Measurements from ENCODE around the gene PTPRC.

PTPRC gene

GRCh38 chr1:198701250-198701649 lies 62.4 kb downstream of the PTPRC start:
- H3K4ac ChIP-seq (ENCODE audit: low read depth, low read length) = no peak overlapping the region

GRCh38 chr1:198701766-198702539 lies 63.1 kb downstream of the PTPRC start:
- no peak for DNase-seq
- Histone ChIP-seq H3K14ac (ENCODE audit: low read length) (no peak overlapping the region), H3K4me3 (ENCODE audit: low read depth, low read length) (no peak overlapping the region), H3K18ac (ENCODE audit: low read length) (no peak overlapping the region), H3K79me1 (ENCODE audit: low read length) (no peaks in the 10 kb centered on the region), H2BK120ac (ENCODE audit: insufficient read depth, low read length, poor library complexity) (no peak overlapping the region), H4K8ac (ENCODE audit: low read depth, low read length) (no peak overlapping the region), H3K9ac (ENCODE audit: low read length) (no peak overlapping the region), H4K91ac (ENCODE audit: low read depth, low read length) (no peak overlapping the region), H3K4ac (ENCODE audit: low read depth, low read length) (no peak overlapping the region), H2AFZ (ENCODE audit: insufficient read depth, low read length, poor library complexity) (no peak overlapping the region), H3K27ac (ENCODE audit: low read depth, low read length) (no peak overlapping the region), H2AK5ac (ENCODE audit: low read length) (no peak overlapping the region), H4K12ac (ENCODE audit: low read depth, low read length) (no peak overlapping the region), H2BK5ac (ENCODE audit: low read depth, low read length, poor library complexity) (no peak overlapping the region), H3K9me3 (ENCODE audit: insufficient read depth, low read depth, low read length) (no peaks in the 10 kb centered on the region), H2BK12ac (ENCODE audit: low read length) (no peak overlapping the region), H3K4me1 (ENCODE audit: control insufficient read depth in 1 of 2, insufficient read depth in 2 of 2, low read length in 2 of 2) (no peaks in the 10 kb centered on the region), H3K79me2 (ENCODE audit: control insufficient read depth, insufficient read depth, low read length, poor library complexity) (no peaks in the 10 kb centered on the region), H3K23ac (ENCODE audit: low read length) (no peak overlapping the region), H3K36me3 (ENCODE audit: control insufficient read depth in 1 of 2, insufficient read depth in 2 of 2, low read length in 2 of 2) (no peaks in the 10 kb centered on the region), H3K4me2 (ENCODE audit: low read length) (no peak overlapping the region), H3K27me3 (ENCODE audit: insufficient read depth, low read length) (no peaks in the 10 kb centered on the region)
- no CpG with 5 or more reads among the region's 4 CpGs for WGBS (ENCODE audit: extremely low coverage, insufficient coverage, insufficient read length)

More at GRCh38 chr1:198701250-198701649, 62.4 kb downstream of the PTPRC start:
- Histone ChIP-seq H4K12ac (ENCODE audit: low read depth, low read length) (no peak overlapping the region), H2AK5ac (ENCODE audit: low read length) (no peak overlapping the region), H2BK120ac (ENCODE audit: insufficient read depth, low read length, poor library complexity) (no peak overlapping the region), H3K4me2 (ENCODE audit: low read length) (no peak overlapping the region), H2AFZ (ENCODE audit: insufficient read depth, low read length, poor library complexity) (no peak overlapping the region), H3K4me1 (ENCODE audit: control insufficient read depth in 1 of 2, insufficient read depth in 2 of 2, low read length in 2 of 2) (no peaks in the 10 kb centered on the region), H3K4me3 (ENCODE audit: low read depth, low read length) (no peak overlapping the region), H3K9ac (ENCODE audit: low read length) (no peak overlapping the region), H4K8ac (ENCODE audit: low read depth, low read length) (no peak overlapping the region), H2BK5ac (ENCODE audit: low read depth, low read length, poor library complexity) (no peak overlapping the region), H3K18ac (ENCODE audit: low read length) (no peak overlapping the region), H3K36me3 (ENCODE audit: control insufficient read depth in 1 of 2, insufficient read depth in 2 of 2, low read length in 2 of 2) (no peaks in the 10 kb centered on the region), H3K9me3 (ENCODE audit: insufficient read depth, low read depth, low read length) (no peaks in the 10 kb centered on the region), H3K79me2 (ENCODE audit: control insufficient read depth, insufficient read depth, low read length, poor library complexity) (no peaks in the 10 kb centered on the region), H2BK12ac (ENCODE audit: low read length) (no peak overlapping the region), H3K14ac (ENCODE audit: low read length) (no peak overlapping the region), H3K79me1 (ENCODE audit: low read length) (no peaks in the 10 kb centered on the region), H3K27ac (ENCODE audit: low read depth, low read length) (no peak overlapping the region), H3K27me3 (ENCODE audit: insufficient read depth, low read length) (no peaks in the 10 kb centered on the region), H3K23ac (ENCODE audit: low read length) (no peak overlapping the region), H4K91ac (ENCODE audit: low read depth, low read length) (no peak overlapping the region)
- no peak for DNase-seq
- no CpG with 5 or more reads among the region's 1 CpG for WGBS (ENCODE audit: extremely low coverage, insufficient coverage, insufficient read length)

- H2BK120ac ChIP-seq (ENCODE audit: insufficient read depth, low read length, poor library complexity) = no peak overlapping the region
- H3K4me2 ChIP-seq (ENCODE audit: low read length) = no peak overlapping the region
- no peak overlapping the region for H2AFZ ChIP-seq (ENCODE audit: insufficient read depth, low read length, poor library complexity)
- H4K8ac ChIP-seq (ENCODE audit: low read depth, low read length) = no peak overlapping the region
- no peak for DNase-seq
- no peaks in the 10 kb centered on the region for H3K9me3 ChIP-seq (ENCODE audit: insufficient read depth, low read depth, low read length)
- no peak overlapping the region for H3K4me3 ChIP-seq (ENCODE audit: low read depth, low read length)
- H2BK12ac ChIP-seq (ENCODE audit: low read length) = no peak overlapping the region
- no peaks in the 10 kb centered on the region for H3K4me1 ChIP-seq (ENCODE audit: control insufficient read depth in 1 of 2, insufficient read depth in 2 of 2, low read length in 2 of 2)
- no peak overlapping the region for H4K91ac ChIP-seq (ENCODE audit: low read depth, low read length)
- no peak overlapping the region for H4K12ac ChIP-seq (ENCODE audit: low read depth, low read length)
- H3K9ac ChIP-seq (ENCODE audit: low read length) = no peak overlapping the region
- H2AK5ac ChIP-seq (ENCODE audit: low read length) = no peak overlapping the region
- H3K79me1 ChIP-seq (ENCODE audit: low read length) = no peaks in the 10 kb centered on the region
- H3K79me2 ChIP-seq (ENCODE audit: control insufficient read depth, insufficient read depth, low read length, poor library complexity) = no peaks in the 10 kb centered on the region
- H3K27me3 ChIP-seq (ENCODE audit: insufficient read depth, low read length) = no peaks in the 10 kb centered on the region
- H3K36me3 ChIP-seq (ENCODE audit: control insufficient read depth in 1 of 2, insufficient read depth in 2 of 2, low read length in 2 of 2) = no peaks in the 10 kb centered on the region
- no peak overlapping the region for H3K27ac ChIP-seq (ENCODE audit: low read depth, low read length)
- no peak overlapping the region for H2BK5ac ChIP-seq (ENCODE audit: low read depth, low read length, poor library complexity)
- no peak overlapping the region for H3K18ac ChIP-seq (ENCODE audit: low read length)
- H3K14ac ChIP-seq (ENCODE audit: low read length) = no peak overlapping the region
- no peak overlapping the region for H3K4ac ChIP-seq (ENCODE audit: low read depth, low read length)
- WGBS (ENCODE audit: extremely low coverage, insufficient coverage, insufficient read length) = no CpG with 5 or more reads among the region's 5 CpGs
- H3K23ac ChIP-seq (ENCODE audit: low read length) = no peak overlapping the region
These were observed 70.1 kb downstream of the PTPRC start for GRCh38 chr1:198708761-198709525.

- Histone ChIP-seq H2BK12ac (ENCODE audit: low read length) (no peak overlapping the region), H3K9ac (ENCODE audit: low read length) (no peak overlapping the region), H3K79me2 (ENCODE audit: control insufficient read depth, insufficient read depth, low read length, poor library complexity) (no peaks in the 10 kb centered on the region), H3K23ac (ENCODE audit: low read length) (no peak overlapping the region), H3K4ac (ENCODE audit: low read depth, low read length) (no peak overlapping the region), H2AK5ac (ENCODE audit: low read length) (no peak overlapping the region), H3K27ac (ENCODE audit: low read depth, low read length) (no peak overlapping the region), H3K27me3 (ENCODE audit: insufficient read depth, low read length) (no peaks in the 10 kb centered on the region), H4K8ac (ENCODE audit: low read depth, low read length) (no peak overlapping the region), H3K36me3 (ENCODE audit: control insufficient read depth in 1 of 2, insufficient read depth in 2 of 2, low read length in 2 of 2) (no peaks in the 10 kb centered on the region), H4K91ac (ENCODE audit: low read depth, low read length) (no peak overlapping the region), H2BK120ac (ENCODE audit: insufficient read depth, low read length, poor library complexity) (no peak overlapping the region), H3K4me2 (ENCODE audit: low read length) (no peak overlapping the region), H2AFZ (ENCODE audit: insufficient read depth, low read length, poor library complexity) (no peak overlapping the region), H3K14ac (ENCODE audit: low read length) (no peak overlapping the region), H3K79me1 (ENCODE audit: low read length) (no peaks in the 10 kb centered on the region), H3K4me1 (ENCODE audit: control insufficient read depth in 1 of 2, insufficient read depth in 2 of 2, low read length in 2 of 2) (no peaks in the 10 kb centered on the region), H2BK5ac (ENCODE audit: low read depth, low read length, poor library complexity) (no peak overlapping the region), H3K9me3 (ENCODE audit: insufficient read depth, low read depth, low read length) (no peaks in the 10 kb centered on the region), H3K18ac (ENCODE audit: low read length) (no peak overlapping the region), H4K12ac (ENCODE audit: low read depth, low read length) (no peak overlapping the region), H3K4me3 (ENCODE audit: low read depth, low read length) (no peak overlapping the region)
- WGBS (ENCODE audit: extremely low coverage, insufficient coverage, insufficient read length) = no CpG with 5 or more reads among the region's 1 CpG
- DNase-seq = no peak
These were observed 73.0 kb downstream of the PTPRC start for GRCh38 chr1:198711837-198712236.
